Measurements from ENCODE around the gene PTPRN.
A peak's percentile ranks its signal among the peaks of the same experiment; 100 is the strongest.

GRCh38 chr2:219279151-219279915 is 29.9 kb downstream of the PTPRN start, which contains the start of gene DNAJB2:
- TF ChIP-seq POLR2A (IDR thresholded peaks at IDR 0.05) (peak; percentile 94 to 96), CTCF (IDR thresholded peaks at IDR 0.05 in 4 of 5, conservative IDR thresholded peaks at IDR 0.05 in 1 of 5) (peak in 2 of 5 experiments; percentile 13 to 30)

Data from gastrocnemius medialis (tissue), 4 donors.